Cardiac septum (tissue), 1 donor: ENCODE data around the gene NDFIP1. TPM values are rescaled to one million over a fixed set of nuclear protein-coding genes. Genes with fewer than 3 reads are reported as not detected.

Experiments used
- DNase-seq: peaks from one replicate; pipeline ENCODE4 v3.0.0-alpha.2; 2020; ENCODE audit warnings: low spot score
- intact Hi-C: fragments of 100-400 bp; cut with DNase I; formaldehyde crosslinking; loops from one replicate; pipeline ENCODE4 v1.14.0; 2022
- total RNA-seq: library from RNA; stranded (reverse); fragmentation: NEBNext Ultra II Directional; extraction: Animal tissue kit (Norgen Biotek cat#: 25700); gene quantifications from one replicate; pipeline ENCODE4 v1.2.1, GENCODE V29; 2021
- donor health status: DM: no; HTN: no; CAD: no.

NDFIP1 gene
- total RNA-seq, 1 donor from 2014 or later: 58.8 TPM

DNA sequence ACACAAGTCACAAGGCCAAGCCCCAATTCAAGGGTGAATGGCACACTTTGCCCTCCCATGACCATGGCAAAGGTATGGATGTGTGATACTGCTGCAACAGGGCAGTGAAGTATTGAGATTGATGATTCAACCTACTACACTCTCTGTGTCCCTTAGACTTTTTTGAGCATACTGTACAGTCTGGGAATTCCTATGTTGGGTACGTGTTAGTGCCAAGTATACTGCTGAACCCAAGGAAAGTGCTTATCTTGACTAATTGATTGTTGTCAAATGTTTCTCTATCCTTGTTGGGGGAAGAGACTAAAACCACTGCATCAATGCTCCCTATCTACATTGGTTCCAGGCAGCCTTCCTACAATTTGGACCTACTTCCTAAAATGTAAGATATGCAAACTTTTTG lies 93.7 kb downstream of the NDFIP1 start:
- DNase-seq: no peak
- intact Hi-C loops: no loop called here

Other genes with a start within 250 kb of the NDFIP1 start
- 16.9 TPM for gene PCDH1, start 230.4 kb upstream of the NDFIP1 start, total RNA-seq
- 115 TPM for gene DELE1, start 184.9 kb upstream of the NDFIP1 start, total RNA-seq
- gene PCDH12, start 150.6 kb upstream of the NDFIP1 start, total RNA-seq: 4.9 TPM
- 104 TPM for gene RNF14, start 139.7 kb upstream of the NDFIP1 start, total RNA-seq
- 17.3 TPM for gene GNPDA1, start 95.8 kb upstream of the NDFIP1 start, total RNA-seq
- 20.6 TPM for gene SPRY4, start 216.2 kb downstream of the NDFIP1 start, total RNA-seq